NCI-H1694 treated with DMSO at 0.1 percent for 48 hours (cell line): Measurements from ENCODE around the gene ERO1B.

Experiments
- DNase-seq: peaks from one replicate; lab custom pipeline; 2025; lab: John Stamatoyannopoulos, UW

ERO1B gene

GRCh38 chr1:236297161-236297560 is 15.4 kb upstream of the ERO1B start:
- DNase-seq = no peak

DNA sequence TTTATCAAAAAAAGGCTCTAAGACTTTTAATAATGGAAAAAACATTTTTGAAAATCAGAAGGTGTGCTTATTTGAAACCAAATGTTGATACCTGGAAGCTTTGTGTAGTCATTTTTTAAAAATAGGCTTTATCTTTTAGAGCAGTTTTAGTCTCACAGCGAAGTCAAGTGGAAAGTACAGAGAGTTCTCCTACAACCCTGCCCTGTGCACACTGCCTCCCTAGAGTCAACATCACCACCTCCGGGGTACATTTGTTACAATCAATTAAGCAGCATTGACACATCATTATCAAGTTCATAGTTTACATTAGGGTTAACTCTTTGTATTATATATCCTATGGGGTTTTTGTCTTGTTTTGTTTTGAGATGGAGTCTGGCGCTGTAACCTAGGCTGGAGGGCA is 10.7 kb upstream of the ERO1B start:
- DNase-seq = no peak

- DNase-seq = no peak
Observed at GRCh38 chr1:236289492-236290131, 7.9 kb upstream of the ERO1B start.

DNA sequence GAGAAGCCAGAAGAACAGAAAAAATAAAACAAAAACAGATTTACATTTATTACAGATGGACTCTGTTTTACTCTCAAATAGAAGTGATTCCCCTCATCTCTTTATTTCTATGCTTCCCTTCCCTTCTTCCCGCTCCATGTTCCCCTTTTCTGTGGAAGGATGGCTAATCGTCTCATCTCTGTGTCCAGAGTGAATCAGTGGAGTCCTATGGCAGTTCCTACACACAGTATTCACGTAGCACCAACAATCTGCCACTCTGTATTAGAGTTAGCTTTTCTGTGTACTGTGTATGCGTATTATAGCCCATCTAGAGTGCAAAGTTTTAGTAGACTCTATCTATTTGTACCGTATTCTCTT is 6.8 kb upstream of the ERO1B start:
- no peak for DNase-seq

GRCh38 chr1:236287757-236288619 is 6.2 kb upstream of the ERO1B start:
- no peak for DNase-seq

DNA sequence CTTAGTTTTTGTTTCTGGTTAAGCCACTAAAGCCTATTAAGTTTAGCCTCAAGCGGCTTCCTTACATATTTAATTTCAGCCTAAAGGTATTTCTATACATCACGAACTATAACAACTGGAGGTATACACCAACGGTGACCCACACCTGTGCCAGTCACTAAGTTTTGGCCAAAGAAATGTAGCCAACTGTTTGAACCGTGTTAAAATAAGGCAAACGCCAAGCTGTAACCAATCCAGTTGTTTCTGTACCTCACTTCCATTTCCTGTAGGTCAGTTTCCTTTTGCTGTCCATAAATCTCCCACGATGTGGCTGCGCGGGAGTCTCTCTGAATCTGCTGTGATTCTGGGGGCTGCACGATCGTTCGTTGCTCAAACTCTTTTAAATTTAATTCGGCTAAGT is 5.6 kb upstream of the ERO1B start:
- DNase-seq = no peak

- no peak for DNase-seq
Observed at GRCh38 chr1:236284291-236284721, 2.5 kb upstream of the ERO1B start.

GRCh38 chr1:236282719-236283118 is 961 bp upstream of the ERO1B start:
- no peak for DNase-seq

GRCh38 chr1:236282425-236282716 is 613 bp upstream of the ERO1B start:
- no peak for DNase-seq

DNA sequence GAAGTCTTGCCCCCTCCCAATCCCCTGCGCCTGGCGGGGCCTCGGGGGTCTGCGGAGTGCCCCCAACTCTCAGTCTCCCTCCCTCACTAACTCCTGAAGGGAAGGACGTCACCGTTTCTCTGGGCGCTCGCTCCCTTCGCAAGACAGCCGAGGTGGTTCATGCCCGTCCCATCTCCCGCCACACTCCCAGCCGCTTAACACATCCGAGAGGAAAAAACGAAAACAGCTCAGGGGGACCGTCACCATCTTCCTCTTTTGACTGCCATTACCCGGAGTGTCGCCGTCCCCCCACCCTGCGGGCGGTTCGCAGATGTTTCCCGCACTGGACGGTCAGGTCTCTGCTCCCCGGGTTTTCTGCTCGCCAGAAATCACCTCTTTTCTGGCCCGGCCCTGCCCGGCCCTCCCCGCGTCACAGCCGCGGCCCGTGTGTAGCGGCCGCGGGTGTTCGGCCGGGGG is 532 bp downstream of the ERO1B start:
- DNase-seq = no peak

- DNase-seq = no peak
Observed at GRCh38 chr1:236280438-236281197, 1.1 kb downstream of the ERO1B start.

DNA sequence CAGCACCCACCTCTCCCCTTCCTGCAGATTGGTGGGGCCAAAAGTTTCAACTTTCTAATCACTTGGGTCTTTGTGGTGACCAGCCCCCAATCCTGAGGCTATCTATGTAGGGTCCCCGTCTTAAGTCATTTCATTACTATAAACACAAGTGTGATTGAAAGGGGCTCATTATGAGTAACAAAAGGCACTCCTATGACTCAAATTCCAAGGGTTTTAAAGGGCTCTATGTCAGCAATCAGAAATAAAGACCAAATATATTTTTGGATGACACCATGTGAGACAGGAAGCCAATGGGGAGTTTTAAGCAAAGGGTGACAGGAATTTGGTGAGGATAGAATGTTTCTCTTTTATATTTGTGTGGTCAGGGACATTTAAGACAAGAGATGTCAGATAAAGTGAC is 6.2 kb downstream of the ERO1B start:
- no peak for DNase-seq

- DNase-seq = no peak
Observed at GRCh38 chr1:236275061-236275460, 6.7 kb downstream of the ERO1B start.

GRCh38 chr1:236273358-236273757 is 8.4 kb downstream of the ERO1B start:
- no peak for DNase-seq

- DNase-seq = no peak
Observed at GRCh38 chr1:236269439-236269838, 12.3 kb downstream of the ERO1B start.

- no peak for DNase-seq
Observed at GRCh38 chr1:236261898-236262297, 19.9 kb downstream of the ERO1B start.

DNA sequence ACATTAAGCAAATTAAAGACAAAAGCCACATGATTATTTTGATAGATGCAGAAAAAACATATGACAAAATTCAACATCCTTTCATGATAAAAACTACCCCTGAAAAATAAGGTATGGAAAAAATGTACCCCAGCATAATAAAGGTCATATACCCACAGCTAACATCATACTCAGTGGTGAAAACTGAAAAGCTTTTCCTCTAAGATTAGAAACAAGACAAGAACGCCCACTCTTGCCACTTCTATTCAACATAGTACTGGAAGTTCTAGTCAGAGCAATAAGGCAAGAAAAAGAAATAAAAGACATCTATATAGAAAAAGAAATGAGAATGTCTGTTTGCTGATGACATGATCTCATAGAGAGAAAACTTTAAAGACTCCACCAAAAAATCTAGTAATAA is 20.7 kb downstream of the ERO1B start:
- DNase-seq = no peak

DNA sequence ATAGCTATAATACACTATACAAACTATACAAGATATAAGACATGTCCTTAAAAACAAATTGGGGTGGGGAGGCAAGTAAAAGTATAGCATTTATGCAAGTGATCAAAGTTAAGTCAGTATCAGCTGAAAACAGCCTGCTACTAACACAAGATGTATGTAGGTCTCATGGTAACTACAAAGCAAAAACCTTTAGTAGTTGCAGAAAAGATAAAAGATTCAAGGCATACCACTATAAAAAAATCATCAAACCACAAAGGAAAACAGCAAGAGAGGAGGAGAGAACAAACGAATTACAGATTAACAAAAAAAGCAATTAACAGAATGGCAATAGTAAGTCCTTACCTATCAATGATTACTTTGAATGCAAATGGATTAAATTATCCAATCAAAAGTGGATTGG is 22.7 kb downstream of the ERO1B start:
- DNase-seq = no peak

DNA sequence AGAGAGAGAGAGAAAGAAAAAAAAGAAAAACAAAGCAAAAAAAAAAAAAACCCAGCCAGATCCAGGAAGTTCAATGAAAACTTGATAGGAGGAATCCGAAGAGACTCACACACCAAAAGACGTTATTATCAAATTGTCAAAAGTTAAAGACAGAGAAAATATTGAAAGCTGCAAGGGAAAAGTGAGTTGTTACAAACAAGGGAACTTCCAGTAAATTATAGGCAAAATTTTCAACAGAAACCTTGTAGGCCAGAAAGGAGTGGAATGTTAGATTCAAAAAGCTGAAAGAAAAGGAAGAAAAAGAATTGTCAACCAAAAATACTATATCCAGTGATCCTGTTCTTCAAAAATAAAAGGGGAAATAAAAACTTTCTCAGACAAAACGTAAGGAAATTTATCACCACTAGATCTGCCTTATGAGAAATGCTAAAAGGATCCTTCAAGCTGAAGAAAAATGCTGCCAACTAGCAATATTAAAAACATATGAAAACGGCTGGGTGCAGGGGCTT is 23.6 kb downstream of the ERO1B start:
- DNase-seq = no peak

GRCh38 chr1:236257216-236257615 is 24.5 kb downstream of the ERO1B start:
- no peak for DNase-seq

- DNase-seq = no peak
Observed at GRCh38 chr1:236253918-236254637, 27.7 kb downstream of the ERO1B start.

GRCh38 chr1:236253119-236253518 is 28.6 kb downstream of the ERO1B start:
- DNase-seq = no peak
